GDM1 (cell line): Measurements from ENCODE around the gene CEP164.
"Not testable (repeated sequence)": the region's sequence is repeated elsewhere in the genome, so short reads cannot be mapped to it uniquely, and the experiment has no call there.

Source experiments
- DNase-seq: peaks from one replicate; lab custom pipeline; 2025; lab: John Stamatoyannopoulos, UW

The CEP164 gene

DNA sequence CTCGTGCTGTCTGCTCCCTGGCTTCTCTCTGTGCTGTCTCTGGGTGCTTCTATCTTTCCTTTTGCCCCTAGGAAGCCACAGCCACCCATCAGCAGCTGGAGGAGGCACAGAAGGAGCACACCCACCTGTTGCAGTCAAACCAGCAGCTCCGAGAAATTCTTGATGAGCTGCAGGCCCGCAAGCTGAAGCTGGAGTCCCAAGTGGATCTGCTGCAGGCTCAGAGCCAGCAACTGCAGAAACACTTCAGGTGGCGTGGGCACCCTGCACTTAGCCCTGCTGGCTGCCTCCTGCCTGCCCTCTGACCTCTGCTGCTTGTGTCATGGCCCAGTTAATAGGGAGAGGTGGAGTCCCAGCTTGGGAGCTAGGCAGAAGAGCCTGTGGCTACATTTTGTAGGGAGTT, 67.8 kb downstream of the CEP164 start:
- DNase-seq, result no peak

- no peak for DNase-seq
Measured at GRCh38 chr11:117396970-117397369, 69.3 kb downstream of the CEP164 start.

- DNase-seq, result not testable (repeated sequence)
Measured at GRCh38 chr11:117398618-117399017, 71.0 kb downstream of the CEP164 start.

DNA sequence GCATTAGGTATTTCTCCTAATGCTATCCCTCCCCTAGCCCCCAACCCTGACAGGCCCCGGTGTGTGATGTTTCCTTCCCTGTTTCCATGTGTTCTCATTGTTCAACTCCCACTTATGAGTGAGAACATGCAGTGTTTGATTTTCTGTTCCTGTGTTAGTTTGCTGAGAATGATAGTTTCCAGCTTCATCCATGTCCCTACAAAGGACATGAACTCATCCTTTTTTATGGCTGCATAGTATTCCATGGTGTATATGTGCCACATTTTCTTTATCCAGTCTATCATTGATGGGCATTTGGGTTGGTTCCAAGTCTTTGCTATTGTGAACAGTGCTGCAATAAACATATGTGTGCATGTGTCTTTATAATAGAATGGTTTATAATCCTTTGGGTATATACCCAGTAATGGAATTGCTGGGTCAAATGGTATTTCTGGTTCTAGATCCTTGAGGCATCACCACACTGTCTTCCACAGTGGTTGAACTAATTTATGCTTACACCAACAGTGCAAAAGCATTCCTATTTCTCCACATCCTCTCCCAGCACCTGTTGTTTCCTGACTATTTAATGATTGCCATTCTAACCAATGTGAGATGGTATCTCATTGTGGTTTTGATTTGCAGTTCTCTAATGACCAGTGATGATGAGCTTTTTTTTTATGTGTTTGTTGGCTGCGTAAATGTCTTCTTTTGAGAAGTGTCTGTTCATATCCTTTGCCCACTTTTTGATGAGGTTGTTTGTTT, 71.6 kb downstream of the CEP164 start:
- not testable (repeated sequence) for DNase-seq

DNA sequence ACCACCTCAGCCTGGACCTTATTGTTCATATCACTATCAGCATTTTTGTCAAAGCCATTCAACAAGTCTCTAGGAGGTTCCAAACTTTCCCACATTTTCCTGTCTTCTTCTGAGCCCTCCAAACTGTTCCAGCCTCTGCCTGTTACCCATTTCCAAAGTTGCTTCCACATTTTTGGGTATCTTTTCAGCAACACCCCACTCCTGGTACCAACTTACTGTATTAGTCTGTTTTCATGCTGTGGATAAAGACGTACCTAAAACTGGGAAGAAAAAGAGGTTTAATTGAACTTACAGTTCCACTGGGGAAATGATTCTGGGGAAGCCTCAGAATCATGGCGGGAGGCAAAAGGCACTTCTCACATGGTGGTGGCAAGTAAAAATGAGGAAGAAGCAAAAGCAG, 78.2 kb downstream of the CEP164 start:
- not testable (repeated sequence) for DNase-seq

- DNase-seq, result no peak
Measured at GRCh38 chr11:117407016-117407415, 79.4 kb downstream of the CEP164 start.

DNA sequence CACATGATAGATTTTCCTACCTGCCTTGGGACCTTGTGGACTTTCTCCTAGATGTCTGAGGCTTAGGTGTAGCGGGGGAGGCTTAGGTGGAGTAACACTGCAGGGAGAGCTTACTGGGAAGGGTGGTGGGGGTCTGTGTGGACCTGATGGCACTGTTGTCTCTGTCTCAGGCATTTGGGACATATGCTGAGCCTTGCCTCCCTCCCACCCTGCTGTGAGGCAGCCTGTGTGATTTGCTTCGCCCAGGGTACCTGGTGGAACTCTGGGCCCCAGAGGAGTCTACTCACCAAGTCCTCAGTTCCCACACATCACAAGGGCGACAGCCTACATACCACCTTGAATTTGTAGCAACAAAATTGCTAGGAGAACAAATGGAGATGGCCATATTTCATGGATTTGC, 80.7 kb downstream of the CEP164 start:
- no peak for DNase-seq

DNA sequence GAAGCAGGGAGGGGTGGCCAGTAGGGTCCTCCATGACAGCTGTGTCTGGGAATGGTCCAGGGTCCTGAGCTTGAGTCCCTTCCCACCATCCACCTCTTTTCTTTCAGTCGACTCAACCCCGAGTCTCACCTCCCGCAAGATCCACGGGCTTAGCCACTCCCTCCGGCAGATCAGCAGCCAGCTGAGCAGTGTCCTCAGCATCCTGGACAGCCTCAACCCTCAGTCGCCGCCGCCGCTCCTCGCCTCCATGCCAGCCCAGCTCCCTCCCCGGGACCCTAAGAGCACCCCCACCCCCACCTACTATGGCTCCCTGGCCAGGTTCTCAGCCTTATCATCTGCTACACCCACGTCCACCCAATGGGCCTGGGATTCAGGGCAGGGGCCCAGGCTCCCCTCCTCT, 81.9 kb downstream of the CEP164 start:
- no peak for DNase-seq

- no peak for DNase-seq
Measured at GRCh38 chr11:117410238-117410637, 82.6 kb downstream of the CEP164 start.

GRCh38 chr11:117410861-117411710, 83.4 kb downstream of the CEP164 start:
- no peak for DNase-seq

- DNase-seq, result no peak
Measured at GRCh38 chr11:117411736-117412135, 84.1 kb downstream of the CEP164 start.

- DNase-seq, result no peak
Measured at GRCh38 chr11:117412176-117412575, 84.5 kb downstream of the CEP164 start.

- no peak for DNase-seq
Measured at GRCh38 chr11:117412653-117413275, 85.1 kb downstream of the CEP164 start.

DNA sequence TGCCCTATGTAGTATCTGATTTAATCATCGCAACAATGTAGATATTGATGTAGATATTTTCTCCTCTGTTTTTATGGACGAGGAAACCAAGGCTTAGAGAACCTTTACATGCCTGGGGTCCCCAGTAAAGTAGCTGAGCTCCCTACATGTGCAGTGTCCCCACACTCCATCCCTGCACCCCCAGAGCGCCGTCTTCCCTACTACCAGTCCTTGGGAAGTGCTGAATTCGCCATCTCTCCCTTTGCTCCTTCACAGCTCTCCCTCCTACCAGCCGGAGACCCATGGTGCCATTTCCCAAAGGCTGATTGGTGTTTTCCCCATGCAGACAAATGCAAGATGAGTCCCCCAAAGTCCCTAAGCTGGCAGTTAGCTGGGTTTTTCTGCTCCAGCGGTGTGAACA, 86.0 kb downstream of the CEP164 start:
- DNase-seq, result no peak

DNA sequence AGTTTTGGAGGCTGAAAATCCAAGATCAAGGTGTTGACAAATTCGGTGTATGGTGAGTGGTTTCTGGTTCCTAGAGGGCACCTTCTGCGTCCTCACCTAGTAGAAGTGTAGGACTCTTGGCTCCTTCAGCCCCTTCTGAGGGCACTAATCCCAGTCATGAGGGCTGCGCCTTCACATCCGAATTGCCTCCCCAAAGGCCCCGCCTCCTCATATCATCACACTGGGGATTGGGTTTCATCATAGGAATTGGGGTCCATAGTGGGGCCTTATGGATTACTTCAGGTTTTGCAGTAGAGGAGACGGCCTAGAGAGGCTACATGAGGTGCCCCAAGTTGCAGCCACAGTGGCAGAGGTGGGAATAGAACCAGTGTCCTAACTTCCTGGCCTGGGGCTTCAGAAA, 87.1 kb downstream of the CEP164 start:
- DNase-seq, result no peak

DNA sequence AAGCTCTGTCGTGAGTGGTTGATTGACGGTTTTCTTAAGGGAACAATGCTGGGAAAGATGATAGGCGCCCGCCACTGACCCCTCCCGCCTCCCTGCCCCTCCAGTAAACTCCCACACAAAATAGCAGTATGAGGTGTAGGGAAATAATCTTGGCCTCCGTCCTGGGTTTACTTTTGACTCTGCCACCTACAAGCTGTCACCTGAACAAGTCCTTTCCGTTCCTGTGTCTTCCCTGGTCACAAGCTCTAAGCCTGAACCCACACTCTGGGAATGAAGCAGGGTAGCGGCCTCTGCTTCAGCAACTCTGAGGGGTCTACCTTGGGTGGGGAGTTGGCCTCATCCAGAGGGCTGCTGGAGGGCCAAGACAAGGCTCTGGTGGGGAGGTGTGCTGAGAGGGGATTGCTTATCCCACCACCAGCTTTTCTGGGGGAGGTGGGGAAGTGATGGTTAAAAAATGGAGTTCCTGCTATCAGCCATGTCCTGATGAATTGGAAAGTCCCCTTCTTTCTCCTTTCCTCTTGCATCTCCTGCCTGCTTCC, 87.8 kb downstream of the CEP164 start:
- no peak for DNase-seq

GRCh38 chr11:117417342-117417741, 89.7 kb downstream of the CEP164 start:
- no peak for DNase-seq

DNA sequence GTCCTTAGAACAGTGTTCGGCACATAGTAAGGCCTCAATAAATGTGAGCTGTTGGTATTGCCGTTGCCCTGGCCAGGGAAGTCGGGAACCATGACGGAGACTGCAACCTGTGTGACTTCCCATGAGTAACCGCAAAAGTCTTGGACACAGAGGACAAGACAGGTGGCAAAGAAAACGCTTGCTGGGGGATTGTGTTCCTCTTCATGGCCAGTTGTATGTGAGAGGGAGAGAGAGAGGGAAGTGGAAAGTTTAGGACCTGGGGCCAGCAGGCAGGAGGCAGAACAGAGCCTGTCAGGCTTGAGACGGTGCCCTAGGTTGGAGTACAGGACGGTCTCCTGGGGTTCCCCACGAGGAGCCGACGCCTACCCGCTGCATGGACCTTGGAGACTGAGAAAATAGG, 90.2 kb downstream of the CEP164 start:
- no peak for DNase-seq

GRCh38 chr11:117418737-117419481, 91.3 kb downstream of the CEP164 start:
- DNase-seq, result no peak

DNA sequence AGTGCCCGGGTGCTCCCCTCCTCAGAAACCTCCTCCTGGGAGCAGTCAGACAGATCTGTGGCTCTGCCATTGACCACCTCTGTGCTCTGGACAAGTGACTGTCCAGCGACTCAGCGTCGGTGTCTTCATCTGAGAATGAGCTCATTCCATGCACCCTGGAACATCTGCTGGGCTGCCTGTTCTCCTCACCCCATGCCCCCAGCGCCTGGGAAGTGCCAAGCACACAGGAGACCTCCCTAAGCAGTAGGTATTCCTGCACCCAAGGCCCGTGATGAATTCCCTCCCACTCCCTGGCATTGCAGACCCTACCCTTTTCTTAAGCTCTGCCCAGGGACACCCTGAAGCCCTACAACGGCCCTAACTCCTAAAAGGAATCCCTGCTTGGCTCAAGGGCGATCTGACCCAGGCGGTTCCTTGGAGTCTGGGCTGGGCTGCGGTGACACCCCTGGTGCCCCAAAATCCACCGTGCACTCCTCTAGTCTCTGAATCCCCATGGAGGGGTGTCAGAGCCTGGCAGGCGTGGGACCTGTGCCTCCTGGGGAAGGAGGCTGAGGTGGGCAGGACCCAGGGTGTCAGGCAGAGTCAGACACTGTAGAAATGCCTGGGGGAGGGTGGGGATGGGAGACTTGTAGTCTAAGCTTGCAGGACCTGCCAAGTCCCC, 92.0 kb downstream of the CEP164 start:
- no peak for DNase-seq

DNA sequence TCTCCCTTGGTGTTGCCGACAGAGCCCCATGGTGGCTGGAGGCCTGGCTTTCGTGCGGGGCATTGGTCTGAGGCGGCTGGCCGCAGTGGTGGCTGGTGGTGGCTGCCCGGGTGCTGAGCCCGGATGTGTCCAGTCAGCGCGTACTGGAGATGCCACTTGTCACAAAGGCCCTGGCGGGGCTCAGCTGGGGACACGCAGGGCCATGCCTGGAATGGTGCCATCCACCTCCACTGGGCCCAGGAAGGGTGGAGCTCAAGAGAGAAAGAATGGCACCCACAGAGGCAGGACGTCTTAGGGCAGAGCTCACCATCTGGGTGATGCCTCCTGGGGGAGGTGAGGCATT, 92.5 kb downstream of the CEP164 start:
- DNase-seq, result no peak

GRCh38 chr11:117420598-117420997, 92.9 kb downstream of the CEP164 start:
- DNase-seq, result no peak
